ENCODE data around the gene SLC30A2. TPM values are rescaled to one million over a fixed set of nuclear protein-coding genes. Genes with fewer than 3 reads are reported as not detected.
A peak's percentile ranks its signal among the peaks of the same experiment; 100 is the strongest.

SLC30A2 gene
- total and polyA plus RNA-seq, 8 donors = 0.30 to 2.0 (median 0.46) TPM; not detected in 5

DNA sequence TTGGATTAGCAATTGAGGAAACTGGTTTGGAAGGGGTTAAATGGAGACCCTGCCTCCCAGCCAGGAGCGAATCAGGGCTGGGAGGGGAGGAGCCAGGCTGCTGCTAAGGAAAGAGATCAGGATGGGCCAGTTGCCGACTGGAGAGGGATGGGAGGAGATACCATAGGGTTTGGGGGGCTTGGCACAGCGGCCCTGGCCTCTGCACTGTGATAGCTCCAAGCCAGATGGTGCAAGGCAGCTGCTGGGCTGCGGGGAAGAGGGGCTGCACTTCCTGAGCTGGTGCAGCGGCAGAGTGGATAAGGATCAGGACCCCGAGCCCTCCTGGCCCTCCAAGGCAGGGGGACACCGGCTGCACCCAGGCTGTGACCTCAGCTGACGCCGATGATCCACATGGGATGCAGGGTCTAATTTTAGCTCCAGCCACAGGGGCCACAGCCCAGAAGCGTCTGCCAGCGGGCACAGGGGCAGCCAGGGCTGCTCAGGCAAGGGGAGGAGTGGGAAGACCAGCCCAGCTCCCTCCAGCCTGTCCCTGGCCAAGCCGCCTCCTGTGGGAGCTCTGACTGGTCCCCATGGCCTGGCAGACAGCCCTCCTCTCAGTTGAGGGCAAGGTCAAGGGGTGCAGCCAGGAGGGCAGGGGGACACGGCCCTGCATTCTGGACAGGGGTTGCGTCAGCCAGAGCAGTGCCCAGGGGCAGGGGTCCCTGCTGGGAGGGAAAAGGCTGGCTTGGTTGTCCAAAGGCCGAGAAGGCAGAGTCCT lies 24.1 kb downstream of the SLC30A2 start, which contains the start of gene EXTL1:
Gene EXTL1 (plus strand): TSS at position 129 of the 757 bp plus-strand sequence. CDS start 872 bp downstream, outside the sequence.
- peak within 1 kb of the TSS in 3 of 4 donors; percentile 6 to 26 (median 15) for H3K4me3 ChIP-seq
- H3K9me3 ChIP-seq = no peaks in the 10 kb centered on the region
- H3K27me3 ChIP-seq = no peaks in the 10 kb centered on the region
- DNase-seq = peak in 1 of 2 donors; percentile 81
- no peaks in the 10 kb centered on the region for H3K36me3 ChIP-seq
- peaks cover 0 to 30% (median 15%) of the 10 kb centered on the region in 4 donors for H3K4me1 ChIP-seq
- H3K27ac ChIP-seq = no peak within 1 kb of the TSS
- intact Hi-C loops (cut with DNase I; ENCODE audit: low total_unique reads) = no loop called here
- no peak for TF ChIP-seq EP300 (IDR thresholded peaks at IDR 0.05)
- TF ChIP-seq POLR2AphosphoS5 (IDR thresholded peaks at IDR 0.05) = no peak
- TF ChIP-seq, protein P1, sequence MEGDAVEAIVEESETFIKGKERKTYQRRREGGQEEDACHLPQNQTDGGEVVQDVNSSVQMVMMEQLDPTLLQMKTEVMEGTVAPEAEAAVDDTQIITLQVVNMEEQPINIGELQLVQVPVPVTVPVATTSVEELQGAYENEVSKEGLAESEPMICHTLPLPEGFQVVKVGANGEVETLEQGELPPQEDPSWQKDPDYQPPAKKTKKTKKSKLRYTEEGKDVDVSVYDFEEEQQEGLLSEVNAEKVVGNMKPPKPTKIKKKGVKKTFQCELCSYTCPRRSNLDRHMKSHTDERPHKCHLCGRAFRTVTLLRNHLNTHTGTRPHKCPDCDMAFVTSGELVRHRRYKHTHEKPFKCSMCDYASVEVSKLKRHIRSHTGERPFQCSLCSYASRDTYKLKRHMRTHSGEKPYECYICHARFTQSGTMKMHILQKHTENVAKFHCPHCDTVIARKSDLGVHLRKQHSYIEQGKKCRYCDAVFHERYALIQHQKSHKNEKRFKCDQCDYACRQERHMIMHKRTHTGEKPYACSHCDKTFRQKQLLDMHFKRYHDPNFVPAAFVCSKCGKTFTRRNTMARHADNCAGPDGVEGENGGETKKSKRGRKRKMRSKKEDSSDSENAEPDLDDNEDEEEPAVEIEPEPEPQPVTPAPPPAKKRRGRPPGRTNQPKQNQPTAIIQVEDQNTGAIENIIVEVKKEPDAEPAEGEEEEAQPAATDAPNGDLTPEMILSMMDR (IDR thresholded peaks at IDR 0.05) = no peak
- no peak for TF ChIP-seq POLR2A (IDR thresholded peaks at IDR 0.05)
- 34 to 47% (median 43%) methylated on average over 12 to 15 of the region's 15 CpGs for WGBS, 5 donors

DNA sequence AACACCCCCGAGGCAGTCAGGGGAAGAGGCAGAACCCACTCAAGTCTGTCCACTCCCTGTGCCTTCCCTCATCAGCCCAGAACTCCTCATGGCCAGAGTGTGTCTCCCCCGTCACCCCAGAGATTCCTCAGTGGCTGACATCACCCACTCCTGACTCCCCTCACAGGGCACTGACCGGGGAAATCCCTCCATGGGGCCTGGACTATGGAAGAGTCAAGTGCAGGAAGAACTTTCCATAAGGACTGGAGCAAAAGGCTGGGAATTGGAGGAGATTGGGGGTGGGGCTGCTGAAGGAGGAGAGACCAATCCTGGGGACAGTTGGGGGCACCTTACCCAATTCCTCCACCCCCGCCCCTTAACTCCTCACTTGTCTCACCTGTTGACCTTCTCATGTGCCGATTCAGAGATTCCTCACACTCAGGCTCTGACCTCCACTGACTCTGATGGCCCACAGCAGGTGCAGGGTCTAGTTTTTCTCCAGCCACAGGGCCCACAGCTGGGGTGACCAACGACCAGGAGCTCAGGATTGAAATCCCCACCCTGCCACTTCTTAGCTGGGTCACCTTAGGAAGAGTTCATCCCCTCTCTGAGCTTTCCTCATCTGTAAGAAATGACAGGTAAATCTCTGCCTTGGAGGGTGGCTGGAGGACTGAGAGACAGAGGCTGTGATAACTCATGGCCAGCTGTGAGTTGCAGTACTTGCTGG lies 24.8 kb downstream of the SLC30A2 start:
- H3K4me1 ChIP-seq = peaks cover 0 to 36% (median 18%) of the 10 kb centered on the region in 4 donors
- TF ChIP-seq, protein P1 (IDR thresholded peaks at IDR 0.05) = no peak
- TF ChIP-seq EP300 (IDR thresholded peaks at IDR 0.05) = no peak
- no peak for TF ChIP-seq POLR2AphosphoS5 (IDR thresholded peaks at IDR 0.05)
- no peak for TF ChIP-seq POLR2A (IDR thresholded peaks at IDR 0.05)
- no peak for DNase-seq
- no peaks in the 10 kb centered on the region for H3K9me3 ChIP-seq
- H3K36me3 ChIP-seq = no peaks in the 10 kb centered on the region
- no peaks in the 10 kb centered on the region for H3K27me3 ChIP-seq
- peak overlapping the region in 1 of 4 donors; percentile 26 for H3K4me3 ChIP-seq
- 53 to 79% (median 71%) methylated on average over 5 to 6 of the region's 6 CpGs for WGBS, 5 donors
- H3K27ac ChIP-seq = no peak overlapping the region
- intact Hi-C loops (cut with DNase I; ENCODE audit: low total_unique reads) = no loop called here

DNA sequence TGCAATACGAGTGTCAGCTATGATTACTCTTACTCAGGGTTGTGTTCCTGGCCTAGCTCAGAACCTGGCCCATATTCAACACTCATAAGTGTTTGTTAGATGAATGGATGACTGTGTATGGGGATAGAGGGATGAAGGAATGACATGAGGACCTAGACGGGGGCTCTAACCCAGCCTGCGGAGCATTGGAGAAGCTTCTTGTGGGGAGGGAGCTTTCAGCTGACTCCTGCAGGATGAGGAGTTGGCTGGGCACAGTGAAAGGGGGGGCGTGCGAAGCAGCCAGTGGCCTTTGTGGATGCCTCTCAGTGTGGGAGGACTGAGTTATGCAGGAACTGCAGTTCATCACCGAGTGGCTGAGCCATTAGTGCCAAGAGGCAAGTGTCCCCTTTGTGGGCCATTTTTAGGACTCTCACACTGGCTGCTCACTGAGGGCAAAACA lies 25.6 kb downstream of the SLC30A2 start:
- Histone ChIP-seq H3K27ac (no peak overlapping the region), H3K9me3 (no peaks in the 10 kb centered on the region), H3K4me3 (no peak overlapping the region), H3K4me1 (peaks cover 0 to 36% (median 18%) of the 10 kb centered on the region in 4 donors), H3K27me3 (no peaks in the 10 kb centered on the region), H3K36me3 (no peaks in the 10 kb centered on the region)
- intact Hi-C loops (cut with DNase I; ENCODE audit: low total_unique reads) = no loop called here
- WGBS, 5 donors = 58 to 78% (median 75%) methylated on average over 6 of the region's 6 CpGs
- peak in 1 of 2 donors; percentile 60 for DNase-seq
- TF ChIP-seq, protein P1 (IDR thresholded peaks at IDR 0.05) = no peak
- no peak for TF ChIP-seq POLR2AphosphoS5 (IDR thresholded peaks at IDR 0.05)
- no peak for TF ChIP-seq POLR2A (IDR thresholded peaks at IDR 0.05)
- no peak for TF ChIP-seq EP300 (IDR thresholded peaks at IDR 0.05)

DNA sequence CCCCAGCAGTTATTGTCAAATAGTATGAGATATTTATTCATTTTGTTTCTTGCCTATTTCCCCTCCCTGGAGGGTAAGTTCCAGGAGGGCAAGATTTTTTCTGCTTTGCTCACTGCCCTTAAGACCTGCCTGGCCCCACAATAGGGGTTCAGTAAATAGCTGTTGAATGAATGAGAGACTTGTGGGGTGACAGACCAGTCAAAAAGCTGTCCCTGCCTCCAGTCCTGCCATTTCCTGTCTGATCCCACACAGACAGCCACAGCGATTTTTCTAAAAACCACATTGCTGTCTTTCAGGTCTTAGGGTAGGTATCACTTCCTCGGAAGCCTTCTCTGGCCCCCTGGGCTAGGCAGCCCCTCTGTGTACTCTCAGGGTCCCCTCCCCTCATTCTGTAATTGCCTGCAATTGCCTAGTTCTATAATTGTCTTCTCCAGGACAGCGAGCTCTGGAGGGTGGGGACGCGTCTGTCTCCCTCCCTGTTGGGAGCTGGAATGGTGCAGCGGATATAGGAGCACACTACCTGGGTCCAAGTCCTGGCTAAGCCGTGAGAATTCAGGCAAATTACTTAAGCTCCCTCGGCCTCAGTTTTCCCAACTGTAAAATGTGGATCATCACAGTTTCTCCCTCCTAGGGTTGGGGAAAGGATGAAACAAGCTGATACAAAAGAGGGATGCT lies 26.1 kb downstream of the SLC30A2 start:
- Histone ChIP-seq H3K27me3 (no peaks in the 10 kb centered on the region), H3K4me1 (peaks cover 0 to 36% (median 17%) of the 10 kb centered on the region in 4 donors), H3K27ac (no peak overlapping the region), H3K36me3 (no peaks in the 10 kb centered on the region), H3K4me3 (no peak overlapping the region), H3K9me3 (no peaks in the 10 kb centered on the region)
- DNase-seq = no peak
- TF ChIP-seq EP300 (IDR thresholded peaks at IDR 0.05) (no peak), POLR2AphosphoS5 (IDR thresholded peaks at IDR 0.05) (no peak), POLR2A (IDR thresholded peaks at IDR 0.05) (no peak)
- TF ChIP-seq, protein P1 (IDR thresholded peaks at IDR 0.05) = no peak
- intact Hi-C loops (cut with DNase I; ENCODE audit: low total_unique reads) = no loop called here
- WGBS, 5 donors = 66 to 77% (median 71%) methylated on average over 8 of the region's 8 CpGs
